ENCODE measurements around the gene IFNL1. TPM values are rescaled to one million over a fixed set of nuclear protein-coding genes. Genes with fewer than 3 reads are reported as not detected.

IFNL1 gene
- total RNA-seq, 4 donors from 2014 or later = not detected

- 76 to 79% methylated on average over 5 of the region's 5 CpGs for WGBS, 2 donors
- TF ChIP-seq EP300 (IDR thresholded peaks at IDR 0.05) (no peak), CTCF (IDR thresholded peaks at IDR 0.05) (no peak), POLR2A (IDR thresholded peaks at IDR 0.05) (no peak)
Observed at GRCh38 chr19:39324242-39324842, 28.1 kb downstream of the IFNL1 start.

GRCh38 chr19:39325778-39326665, 29.8 kb downstream of the IFNL1 start:
- DNase-seq (ENCODE audit: low spot score in 2 of 2) = no peak

More at GRCh38 chr19:39324242-39324842, 28.1 kb downstream of the IFNL1 start:
- Histone ChIP-seq H3K36me3 (no peaks in the 10 kb centered on the region), H3K27ac (no peak overlapping the region), H3K27me3 (peaks cover 0 to 15% of the 10 kb centered on the region in 2 donors), H3K9me3 (no peaks in the 10 kb centered on the region), H3K4me1 (peaks cover 0 to 18% (median 6%) of the 10 kb centered on the region in 4 donors), H3K4me3 (no peak overlapping the region)
- no peak for DNase-seq (ENCODE audit: low spot score in 2 of 2)

GRCh38 chr19:39327363-39328045, 31.3 kb downstream of the IFNL1 start:
- H3K27me3 ChIP-seq = no peaks in the 10 kb centered on the region
- no peaks in the 10 kb centered on the region for H3K9me3 ChIP-seq
- H3K36me3 ChIP-seq = no peaks in the 10 kb centered on the region
- no peak overlapping the region for H3K4me3 ChIP-seq
- H3K4me1 ChIP-seq = peaks cover 0 to 9% (median 0%) of the 10 kb centered on the region in 4 donors
- WGBS, 2 donors = 60 to 61% methylated on average over 16 of the region's 16 CpGs
- DNase-seq (ENCODE audit: low spot score in 2 of 2) = no peak
- no peak overlapping the region for H3K27ac ChIP-seq
- TF ChIP-seq EP300 (IDR thresholded peaks at IDR 0.05) (no peak), CTCF (IDR thresholded peaks at IDR 0.05) (no peak), POLR2A (IDR thresholded peaks at IDR 0.05) (no peak)

More at GRCh38 chr19:39325778-39326665, 29.8 kb downstream of the IFNL1 start:
- peaks cover 0 to 4% of the 10 kb centered on the region in 2 donors for H3K27me3 ChIP-seq
- H3K36me3 ChIP-seq = no peaks in the 10 kb centered on the region
- TF ChIP-seq CTCF (IDR thresholded peaks at IDR 0.05) (no peak), POLR2A (IDR thresholded peaks at IDR 0.05) (no peak), EP300 (IDR thresholded peaks at IDR 0.05) (no peak)
- peaks cover 0 to 9% (median 0%) of the 10 kb centered on the region in 4 donors for H3K4me1 ChIP-seq
- 74 to 82% methylated on average over 16 of the region's 16 CpGs for WGBS, 2 donors
- H3K9me3 ChIP-seq = no peaks in the 10 kb centered on the region
- no peak overlapping the region for H3K27ac ChIP-seq
- H3K4me3 ChIP-seq = no peak overlapping the region

GRCh38 chr19:39328046-39328705, 32.0 kb downstream of the IFNL1 start:
- WGBS, 2 donors = 22 to 29% methylated on average over 17 of the region's 17 CpGs
- peak; percentile 83 to 95 for DNase-seq (ENCODE audit: low spot score in 2 of 2)
- Histone ChIP-seq H3K36me3 (no peaks in the 10 kb centered on the region), H3K27me3 (no peaks in the 10 kb centered on the region), H3K27ac (no peak overlapping the region), H3K4me1 (peaks cover 0 to 9% (median 0%) of the 10 kb centered on the region in 4 donors), H3K9me3 (no peaks in the 10 kb centered on the region), H3K4me3 (no peak overlapping the region)
- peak; percentile 92 to 97 (median 95) for TF ChIP-seq CTCF (IDR thresholded peaks at IDR 0.05)
- TF ChIP-seq EP300 (IDR thresholded peaks at IDR 0.05) = peak in 1 of 2 donors; percentile 19
- no peak for TF ChIP-seq POLR2A (IDR thresholded peaks at IDR 0.05)

Data from tibial nerve (tissue), 4 donors.